Measurements from ENCODE around the gene IKZF5. TPM values are rescaled to one million over a fixed set of nuclear protein-coding genes. Genes with fewer than 3 reads are reported as not detected.

IKZF5 gene
- total and polyA plus RNA-seq, 9 of the 15 experiments (the other 6 are each of a cell fraction or from before 2014, with no cell fraction given): 3.8 to 19.6 (median 12.4) TPM

DNA sequence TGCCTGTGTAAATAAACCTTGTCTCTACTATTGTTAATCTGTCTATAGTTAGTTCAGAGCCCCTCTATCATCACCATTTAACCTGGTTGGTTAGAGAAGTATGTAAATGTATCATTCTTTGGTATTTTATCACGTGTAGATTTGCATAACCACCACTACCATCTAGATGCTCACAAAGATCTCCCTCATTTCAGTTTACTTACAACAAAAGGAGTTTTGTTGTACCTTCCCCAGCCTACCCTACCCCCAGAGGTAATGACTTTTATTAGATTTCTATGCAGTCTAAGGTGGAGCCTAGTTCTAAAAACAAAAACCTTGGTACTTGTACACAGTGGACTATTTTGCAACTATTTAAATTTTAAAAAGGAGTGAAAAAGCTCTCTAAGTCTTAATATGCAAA, 17.7 kb upstream of the IKZF5 start (continued):
- TF ChIP-seq, protein P1, sequence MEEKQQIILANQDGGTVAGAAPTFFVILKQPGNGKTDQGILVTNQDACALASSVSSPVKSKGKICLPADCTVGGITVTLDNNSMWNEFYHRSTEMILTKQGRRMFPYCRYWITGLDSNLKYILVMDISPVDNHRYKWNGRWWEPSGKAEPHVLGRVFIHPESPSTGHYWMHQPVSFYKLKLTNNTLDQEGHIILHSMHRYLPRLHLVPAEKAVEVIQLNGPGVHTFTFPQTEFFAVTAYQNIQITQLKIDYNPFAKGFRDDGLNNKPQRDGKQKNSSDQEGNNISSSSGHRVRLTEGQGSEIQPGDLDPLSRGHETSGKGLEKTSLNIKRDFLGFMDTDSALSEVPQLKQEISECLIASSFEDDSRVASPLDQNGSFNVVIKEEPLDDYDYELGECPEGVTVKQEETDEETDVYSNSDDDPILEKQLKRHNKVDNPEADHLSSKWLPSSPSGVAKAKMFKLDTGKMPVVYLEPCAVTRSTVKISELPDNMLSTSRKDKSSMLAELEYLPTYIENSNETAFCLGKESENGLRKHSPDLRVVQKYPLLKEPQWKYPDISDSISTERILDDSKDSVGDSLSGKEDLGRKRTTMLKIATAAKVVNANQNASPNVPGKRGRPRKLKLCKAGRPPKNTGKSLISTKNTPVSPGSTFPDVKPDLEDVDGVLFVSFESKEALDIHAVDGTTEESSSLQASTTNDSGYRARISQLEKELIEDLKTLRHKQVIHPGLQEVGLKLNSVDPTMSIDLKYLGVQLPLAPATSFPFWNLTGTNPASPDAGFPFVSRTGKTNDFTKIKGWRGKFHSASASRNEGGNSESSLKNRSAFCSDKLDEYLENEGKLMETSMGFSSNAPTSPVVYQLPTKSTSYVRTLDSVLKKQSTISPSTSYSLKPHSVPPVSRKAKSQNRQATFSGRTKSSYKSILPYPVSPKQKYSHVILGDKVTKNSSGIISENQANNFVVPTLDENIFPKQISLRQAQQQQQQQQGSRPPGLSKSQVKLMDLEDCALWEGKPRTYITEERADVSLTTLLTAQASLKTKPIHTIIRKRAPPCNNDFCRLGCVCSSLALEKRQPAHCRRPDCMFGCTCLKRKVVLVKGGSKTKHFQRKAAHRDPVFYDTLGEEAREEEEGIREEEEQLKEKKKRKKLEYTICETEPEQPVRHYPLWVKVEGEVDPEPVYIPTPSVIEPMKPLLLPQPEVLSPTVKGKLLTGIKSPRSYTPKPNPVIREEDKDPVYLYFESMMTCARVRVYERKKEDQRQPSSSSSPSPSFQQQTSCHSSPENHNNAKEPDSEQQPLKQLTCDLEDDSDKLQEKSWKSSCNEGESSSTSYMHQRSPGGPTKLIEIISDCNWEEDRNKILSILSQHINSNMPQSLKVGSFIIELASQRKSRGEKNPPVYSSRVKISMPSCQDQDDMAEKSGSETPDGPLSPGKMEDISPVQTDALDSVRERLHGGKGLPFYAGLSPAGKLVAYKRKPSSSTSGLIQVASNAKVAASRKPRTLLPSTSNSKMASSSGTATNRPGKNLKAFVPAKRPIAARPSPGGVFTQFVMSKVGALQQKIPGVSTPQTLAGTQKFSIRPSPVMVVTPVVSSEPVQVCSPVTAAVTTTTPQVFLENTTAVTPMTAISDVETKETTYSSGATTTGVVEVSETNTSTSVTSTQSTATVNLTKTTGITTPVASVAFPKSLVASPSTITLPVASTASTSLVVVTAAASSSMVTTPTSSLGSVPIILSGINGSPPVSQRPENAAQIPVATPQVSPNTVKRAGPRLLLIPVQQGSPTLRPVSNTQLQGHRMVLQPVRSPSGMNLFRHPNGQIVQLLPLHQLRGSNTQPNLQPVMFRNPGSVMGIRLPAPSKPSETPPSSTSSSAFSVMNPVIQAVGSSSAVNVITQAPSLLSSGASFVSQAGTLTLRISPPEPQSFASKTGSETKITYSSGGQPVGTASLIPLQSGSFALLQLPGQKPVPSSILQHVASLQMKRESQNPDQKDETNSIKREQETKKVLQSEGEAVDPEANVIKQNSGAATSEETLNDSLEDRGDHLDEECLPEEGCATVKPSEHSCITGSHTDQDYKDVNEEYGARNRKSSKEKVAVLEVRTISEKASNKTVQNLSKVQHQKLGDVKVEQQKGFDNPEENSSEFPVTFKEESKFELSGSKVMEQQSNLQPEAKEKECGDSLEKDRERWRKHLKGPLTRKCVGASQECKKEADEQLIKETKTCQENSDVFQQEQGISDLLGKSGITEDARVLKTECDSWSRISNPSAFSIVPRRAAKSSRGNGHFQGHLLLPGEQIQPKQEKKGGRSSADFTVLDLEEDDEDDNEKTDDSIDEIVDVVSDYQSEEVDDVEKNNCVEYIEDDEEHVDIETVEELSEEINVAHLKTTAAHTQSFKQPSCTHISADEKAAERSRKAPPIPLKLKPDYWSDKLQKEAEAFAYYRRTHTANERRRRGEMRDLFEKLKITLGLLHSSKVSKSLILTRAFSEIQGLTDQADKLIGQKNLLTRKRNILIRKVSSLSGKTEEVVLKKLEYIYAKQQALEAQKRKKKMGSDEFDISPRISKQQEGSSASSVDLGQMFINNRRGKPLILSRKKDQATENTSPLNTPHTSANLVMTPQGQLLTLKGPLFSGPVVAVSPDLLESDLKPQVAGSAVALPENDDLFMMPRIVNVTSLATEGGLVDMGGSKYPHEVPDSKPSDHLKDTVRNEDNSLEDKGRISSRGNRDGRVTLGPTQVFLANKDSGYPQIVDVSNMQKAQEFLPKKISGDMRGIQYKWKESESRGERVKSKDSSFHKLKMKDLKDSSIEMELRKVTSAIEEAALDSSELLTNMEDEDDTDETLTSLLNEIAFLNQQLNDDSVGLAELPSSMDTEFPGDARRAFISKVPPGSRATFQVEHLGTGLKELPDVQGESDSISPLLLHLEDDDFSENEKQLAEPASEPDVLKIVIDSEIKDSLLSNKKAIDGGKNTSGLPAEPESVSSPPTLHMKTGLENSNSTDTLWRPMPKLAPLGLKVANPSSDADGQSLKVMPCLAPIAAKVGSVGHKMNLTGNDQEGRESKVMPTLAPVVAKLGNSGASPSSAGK (IDR thresholded peaks at IDR 0.05): no peak

Measured in K562 (cell line).